Measurements from ENCODE around the gene RBM33. TPM values are rescaled to one million over a fixed set of nuclear protein-coding genes. Genes with fewer than 3 reads are reported as not detected.

Gene RBM33
- total and polyA plus RNA-seq, 2 of the 8 experiments (the other 6 are each of a cell fraction or from before 2014, with no cell fraction given) = 16.5 to 64.6 TPM

DNA sequence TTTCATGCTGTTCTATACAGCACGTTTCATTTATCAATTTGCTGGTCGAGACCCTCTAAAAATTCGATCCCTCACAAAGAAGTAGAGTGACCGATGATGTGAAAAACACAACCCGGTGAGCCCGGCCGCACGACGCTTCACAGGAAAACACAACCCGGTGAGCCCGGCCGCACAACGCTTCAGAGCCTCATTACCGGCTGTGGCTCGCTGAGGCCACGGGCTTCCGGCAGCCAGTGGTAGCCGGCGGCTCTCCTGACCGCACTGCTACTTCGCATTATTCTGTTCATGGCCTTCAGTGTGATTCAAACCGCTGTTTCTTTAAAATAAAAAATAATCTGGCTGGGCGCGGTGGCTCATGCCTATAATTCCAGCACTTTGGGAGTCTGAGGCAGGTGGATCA is 42.3 kb upstream of the RBM33 start (continued):
- no peak for TF ChIP-seq NANOG (IDR thresholded peaks at IDR 0.05; ENCODE audit: insufficient read depth, low read depth, low read length, poor library complexity, severe bottlenecking)
